Hepatocyte (in vitro differentiated cells): Measurements from ENCODE around the gene ERGIC1. TPM values are rescaled to one million over a fixed set of nuclear protein-coding genes. Genes with fewer than 3 reads are reported as not detected.

ENCODE experiments used
- DNase-seq: peaks from one replicate; pipeline ENCODE4 v3.0.0-alpha.2; 2016; ENCODE audit warnings: low spot score
- H2AFZ ChIP-seq: fragments of 200-600 bp; sonication (generic); 2 replicates; pipeline ENCODE4 v1.6.0; 2016; ENCODE audit warnings: antibody characterized with exemption, mild to moderate bottlenecking
- H3K27ac ChIP-seq: fragments of 200-600 bp; sonication (generic); 2 replicates; pipeline ENCODE4 v1.5.1; 2016; ENCODE audit warnings: mild to moderate bottlenecking
- H3K27me3 ChIP-seq: fragments of 200-600 bp; sonication (generic); 2 replicates; pipeline ENCODE4 v1.6.1; 2016
- H3K36me3 ChIP-seq: fragments of 200-600 bp; sonication (generic); replicated peaks from 2 replicates; pipeline ENCODE4 v1.5.1; 2016; ENCODE audit warnings: low read depth; ENCODE audit not compliant: insufficient read depth
- H3K4me1 ChIP-seq: fragments of 200-600 bp; sonication (generic); 2 replicates; pipeline ENCODE4 v1.5.1; 2016; ENCODE audit warnings: mild to moderate bottlenecking, moderate library complexity; ENCODE audit not compliant: insufficient read depth
- H3K4me2 ChIP-seq: fragments of 200-600 bp; sonication (generic); 2 replicates; pipeline ENCODE4 v1.6.0; 2016
- H3K4me3 ChIP-seq: fragments of 200-600 bp; sonication (generic); 2 replicates; pipeline ENCODE4 v1.5.1; 2016; ENCODE audit warnings: mild to moderate bottlenecking
- H3K79me2 ChIP-seq: fragments of 200-600 bp; sonication (generic); 2 replicates; pipeline ENCODE4 v1.6.0; 2017; ENCODE audit warnings: mild to moderate bottlenecking
- H3K9me2 ChIP-seq: fragments of 200-600 bp; sonication (generic); replicated peaks from 2 replicates; pipeline ENCODE4 v1.6.0; 2017; ENCODE audit warnings: mild to moderate bottlenecking; ENCODE audit not compliant: insufficient read depth
- H3K9me3 ChIP-seq: fragments of 200-600 bp; sonication (generic); 2 replicates; pipeline ENCODE4 v1.5.1; 2016; ENCODE audit warnings: low read depth, mild to moderate bottlenecking
- H4K20me1 ChIP-seq: fragments of 200-600 bp; sonication (generic); 2 replicates; pipeline ENCODE4 v1.6.0; 2016; ENCODE audit warnings: mild to moderate bottlenecking; ENCODE audit not compliant: insufficient read depth, poor library complexity, severe bottlenecking
- EZH2 ChIP-seq: fragments of 200-600 bp; sonication (generic); IDR thresholded peaks from 2 replicates; pipeline ENCODE4 v1.6.1; 2016; ENCODE audit warnings: antibody characterized with exemption, mild to moderate bottlenecking, borderline replicate concordance
- EZH2phosphoT487 ChIP-seq: fragments of 200-600 bp; sonication (generic); IDR thresholded peaks from one replicate; pipeline ENCODE4 v1.6.1; 2018; ENCODE audit warnings: antibody characterized with exemption, mild to moderate bottlenecking, low read depth, moderate library complexity; ENCODE audit not compliant: unreplicated experiment, severe bottlenecking
- WGBS: methylation state at CpG from one replicate; pipeline ENCODE4 v1.1.6; 2016; ENCODE audit warnings: low lambda C conversion rate; ENCODE audit errors: missing lambda C conversion rate; 5-methylcytosine and 5-hydroxymethylcytosine counted together
- polyA plus RNA-seq: library from polyadenylated mRNA; unstranded; fragments of >200 nt; fragmentation: Nextera tagmentation; extraction: Ambion mirVana; gene quantifications from 2 replicates; pipeline ENCODE4 v1.2.1, GENCODE V29; 2016
- total RNA-seq: library from RNA; depleted of rRNA; stranded (reverse); fragments of >200 nt; gene quantifications from 2 replicates; pipeline ENCODE4 v1.2.3, GENCODE V29; 2014
- TF ChIP-seq, protein P1 (sequence below): fragments of 200-600 bp; sonication (generic); IDR thresholded peaks from 2 replicates; pipeline ENCODE4 v1.5.1; 2016; ENCODE audit warnings: antibody characterized with exemption, mild to moderate bottlenecking; ENCODE audit not compliant: poor library complexity

ERGIC1 gene
- total and polyA plus RNA-seq, 2 experiments from 2014 or later: 39.1 to 107 TPM

DNA sequence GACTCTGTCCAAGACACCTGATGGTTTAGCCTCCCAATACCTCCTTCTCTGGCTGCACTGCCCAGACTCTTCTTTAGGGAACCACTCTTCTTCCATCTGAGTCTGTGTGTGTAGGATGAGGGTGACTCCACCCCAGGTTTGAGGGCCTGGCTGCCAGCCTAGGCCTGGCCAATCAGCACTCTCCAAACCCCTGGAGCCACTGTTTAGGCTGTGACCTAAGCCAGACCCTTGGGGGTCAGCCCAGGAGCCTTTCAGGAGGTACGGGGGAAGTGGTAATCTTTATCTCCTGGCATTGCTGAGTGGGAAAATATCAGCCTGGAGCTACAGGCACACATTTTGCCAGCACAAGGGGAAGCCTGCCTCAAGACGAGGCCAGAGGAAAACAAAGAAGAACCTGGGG lies 6.2 kb upstream of the ERGIC1 start:
- no peaks in the 10 kb centered on the region for H3K9me2 ChIP-seq
- no peak for DNase-seq
- no peaks in the 10 kb centered on the region for H4K20me1 ChIP-seq
- no peak overlapping the region for H3K27ac ChIP-seq
- TF ChIP-seq EZH2: no peak
- no peak for TF ChIP-seq EZH2phosphoT487
- TF ChIP-seq, protein P1, sequence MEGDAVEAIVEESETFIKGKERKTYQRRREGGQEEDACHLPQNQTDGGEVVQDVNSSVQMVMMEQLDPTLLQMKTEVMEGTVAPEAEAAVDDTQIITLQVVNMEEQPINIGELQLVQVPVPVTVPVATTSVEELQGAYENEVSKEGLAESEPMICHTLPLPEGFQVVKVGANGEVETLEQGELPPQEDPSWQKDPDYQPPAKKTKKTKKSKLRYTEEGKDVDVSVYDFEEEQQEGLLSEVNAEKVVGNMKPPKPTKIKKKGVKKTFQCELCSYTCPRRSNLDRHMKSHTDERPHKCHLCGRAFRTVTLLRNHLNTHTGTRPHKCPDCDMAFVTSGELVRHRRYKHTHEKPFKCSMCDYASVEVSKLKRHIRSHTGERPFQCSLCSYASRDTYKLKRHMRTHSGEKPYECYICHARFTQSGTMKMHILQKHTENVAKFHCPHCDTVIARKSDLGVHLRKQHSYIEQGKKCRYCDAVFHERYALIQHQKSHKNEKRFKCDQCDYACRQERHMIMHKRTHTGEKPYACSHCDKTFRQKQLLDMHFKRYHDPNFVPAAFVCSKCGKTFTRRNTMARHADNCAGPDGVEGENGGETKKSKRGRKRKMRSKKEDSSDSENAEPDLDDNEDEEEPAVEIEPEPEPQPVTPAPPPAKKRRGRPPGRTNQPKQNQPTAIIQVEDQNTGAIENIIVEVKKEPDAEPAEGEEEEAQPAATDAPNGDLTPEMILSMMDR: no peak
- H3K27me3 ChIP-seq: no peaks in the 10 kb centered on the region
- H3K36me3 ChIP-seq: no peaks in the 10 kb centered on the region
- no peak overlapping the region for H3K4me2 ChIP-seq
- peaks cover 3% of the 10 kb centered on the region for H3K4me1 ChIP-seq
- 72% methylated on average over 2 of the region's 2 CpGs for WGBS
- no peak overlapping the region for H3K4me3 ChIP-seq
- no peaks in the 10 kb centered on the region for H3K9me3 ChIP-seq
- H2AFZ ChIP-seq: no peak overlapping the region
- no peaks in the 10 kb centered on the region for H3K79me2 ChIP-seq

DNA sequence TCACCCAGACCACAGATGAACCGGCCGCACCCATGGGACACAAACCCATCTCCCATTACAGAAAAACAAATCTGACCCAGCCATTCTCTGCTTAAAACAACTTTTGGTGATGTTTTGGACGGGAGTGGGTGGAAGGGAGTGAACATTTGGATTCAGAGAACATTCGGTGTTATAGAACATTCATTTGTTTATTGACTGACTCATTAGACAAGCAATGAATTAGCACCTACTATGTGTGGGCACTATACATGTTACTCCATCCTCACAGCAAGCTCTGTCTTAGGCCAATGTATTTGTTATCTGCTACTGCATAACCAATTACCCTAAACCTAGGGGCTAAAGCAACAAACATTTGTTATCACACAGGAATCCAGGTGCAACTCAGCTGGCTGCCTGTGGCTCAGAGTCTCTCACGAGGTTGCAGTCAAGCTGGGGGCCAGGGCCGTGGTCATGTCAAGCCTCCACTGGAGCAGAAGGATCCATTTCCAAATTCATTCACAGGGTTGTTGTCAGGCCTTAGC lies 5.1 kb upstream of the ERGIC1 start:
- no peak for DNase-seq
- TF ChIP-seq EZH2 (no peak), EZH2phosphoT487 (no peak)
- TF ChIP-seq, protein P1: no peak
- Histone ChIP-seq H3K36me3 (no peaks in the 10 kb centered on the region), H3K4me2 (no peak overlapping the region), H3K79me2 (no peaks in the 10 kb centered on the region), H3K9me3 (no peaks in the 10 kb centered on the region), H3K4me1 (peaks cover 7% of the 10 kb centered on the region), H3K4me3 (no peak overlapping the region), H3K27me3 (no peaks in the 10 kb centered on the region), H3K9me2 (no peaks in the 10 kb centered on the region), H2AFZ (no peak overlapping the region), H4K20me1 (no peaks in the 10 kb centered on the region), H3K27ac (no peak overlapping the region)
- 56% methylated on average over 6 of the region's 6 CpGs for WGBS

DNA sequence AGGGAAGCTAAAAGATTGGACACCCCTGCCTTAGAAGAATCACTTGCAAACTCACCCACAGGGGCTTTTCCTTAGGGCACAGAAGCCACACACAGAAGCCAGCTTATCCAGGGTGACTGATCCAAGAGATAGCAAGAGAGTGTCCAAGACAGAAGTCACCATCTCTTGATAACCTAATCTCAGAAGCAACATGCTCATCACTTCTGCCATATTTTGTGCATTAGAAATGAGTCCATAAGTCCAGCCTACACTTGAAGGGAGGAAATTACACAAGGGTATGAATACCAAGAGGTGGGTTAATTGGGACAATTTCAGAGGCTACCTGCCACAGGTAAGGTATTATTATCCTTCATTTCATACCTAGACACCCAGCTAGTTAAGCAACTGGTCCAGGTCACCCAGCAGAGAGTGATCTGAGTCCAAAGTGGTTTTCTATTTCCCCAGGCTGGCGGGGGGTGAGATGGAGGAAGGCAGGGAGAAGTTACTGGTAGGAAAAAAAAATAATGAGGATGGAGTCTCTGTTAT lies 3.7 kb upstream of the ERGIC1 start:
- no peak for DNase-seq
- Histone ChIP-seq H3K4me2 (no peak overlapping the region), H3K9me3 (no peaks in the 10 kb centered on the region), H3K4me1 (peaks cover 11% of the 10 kb centered on the region), H3K27me3 (no peaks in the 10 kb centered on the region), H3K4me3 (no peak overlapping the region), H3K27ac (peak overlapping the region; percentile 20), H3K9me2 (no peaks in the 10 kb centered on the region), H4K20me1 (no peaks in the 10 kb centered on the region), H2AFZ (no peak overlapping the region), H3K79me2 (peaks cover 10% of the 10 kb centered on the region), H3K36me3 (no peaks in the 10 kb centered on the region)
- WGBS: 93% methylated on average over 1 of the region's 1 CpG
- TF ChIP-seq EZH2phosphoT487 (no peak), EZH2 (no peak)
- TF ChIP-seq, protein P1: no peak
